22Rv1 (cell line): ENCODE measurements around the gene FAM131C.

Source experiments
- CTCF ChIP-seq: fragments of 450-650 bp; IDR thresholded peaks from 2 replicates; pipeline ENCODE4 v1.5.1; 2017; ENCODE audit warnings: mild to moderate bottlenecking
- ZFX ChIP-seq: fragments of 450-650 bp; IDR thresholded peaks from 2 replicates; pipeline ENCODE4 v1.6.1; 2017; ENCODE audit warnings: antibody characterized with exemption, borderline replicate concordance

- TF ChIP-seq CTCF, result no peak
- no peak for TF ChIP-seq ZFX
Observed at GRCh38 chr1:16067933-16068332, 5.5 kb downstream of the FAM131C start.
